GM23248 (cell line): ENCODE results near the gene FAM76B. TPM values are rescaled to one million over a fixed set of nuclear protein-coding genes. Genes with fewer than 3 reads are reported as not detected.
A peak's percentile ranks its signal among the peaks of the same experiment; 100 is the strongest.

Experiments
- DNase-seq: peaks from one replicate; pipeline ENCODE4 v3.0.0-alpha.2; 2015
- H2AFZ ChIP-seq: fragments of 200-600 bp; sonication (generic); 2 replicates; pipeline ENCODE4 v1.6.1; 2016; ENCODE audit warnings: antibody characterized with exemption
- H3F3A ChIP-seq: fragments of 200-600 bp; sonication (generic); 2 replicates; pipeline ENCODE4 v1.6.1; 2016; ENCODE audit warnings: mild to moderate bottlenecking, antibody characterized with exemption, mixed run types; ENCODE audit not compliant: insufficient read depth
- H3K27ac ChIP-seq: fragments of 200-600 bp; sonication (generic); 2 replicates; pipeline ENCODE4 v1.5.1; 2016; ENCODE audit warnings: mild to moderate bottlenecking
- H3K27me3 ChIP-seq: fragments of 200-600 bp; sonication (generic); replicated peaks from 2 replicates; pipeline ENCODE4 v1.6.1; 2016; ENCODE audit warnings: mild to moderate bottlenecking; ENCODE audit not compliant: insufficient read depth
- H3K36me3 ChIP-seq: fragments of 200-600 bp; sonication (generic); 2 replicates; pipeline ENCODE4 v1.6.1; 2016; ENCODE audit warnings: low read depth, mild to moderate bottlenecking
- H3K4me1 ChIP-seq: fragments of 200-600 bp; sonication (generic); 2 replicates; pipeline ENCODE4 v1.6.1; 2016; ENCODE audit warnings: mild to moderate bottlenecking; ENCODE audit not compliant: insufficient read depth
- H3K4me2 ChIP-seq: fragments of 200-600 bp; sonication (generic); one replicate; pipeline ENCODE4 v1.6.1; 2016; ENCODE audit warnings: mild to moderate bottlenecking; ENCODE audit not compliant: unreplicated experiment
- H3K4me3 ChIP-seq: fragments of 200-600 bp; sonication (generic); 2 replicates; pipeline ENCODE4 v1.5.1; 2016; ENCODE audit warnings: mild to moderate bottlenecking
- H3K79me2 ChIP-seq: fragments of 200-600 bp; sonication (generic); 2 replicates; pipeline ENCODE4 v1.6.1; 2016; ENCODE audit warnings: mild to moderate bottlenecking; ENCODE audit not compliant: insufficient read depth
- H3K9ac ChIP-seq: fragments of 200-600 bp; sonication (generic); 2 replicates; pipeline ENCODE4 v1.6.1; 2016; ENCODE audit warnings: mild to moderate bottlenecking
- H3K9me2 ChIP-seq: fragments of 200-600 bp; sonication (generic); 2 replicates; pipeline ENCODE4 v1.6.1; 2016; ENCODE audit warnings: mixed run types, mild to moderate bottlenecking, moderate library complexity; ENCODE audit not compliant: insufficient read depth
- H3K9me3 ChIP-seq: fragments of 200-600 bp; sonication (generic); one replicate; pipeline ENCODE4 v1.6.1; 2017; ENCODE audit warnings: low read depth
- H4K20me1 ChIP-seq: fragments of 200-600 bp; sonication (generic); 2 replicates; pipeline ENCODE4 v1.6.0; 2016; ENCODE audit not compliant: insufficient read depth
- EZH2 ChIP-seq: fragments of 200-600 bp; sonication (generic); IDR thresholded peaks from 2 replicates; pipeline ENCODE4 v1.6.1; 2018; ENCODE audit warnings: antibody characterized with exemption, mild to moderate bottlenecking; ENCODE audit not compliant: insufficient read depth, poor library complexity, severe bottlenecking
- EZH2phosphoT487 ChIP-seq: fragments of 200-600 bp; sonication (generic); IDR thresholded peaks from 2 replicates; pipeline ENCODE4 v1.6.1; 2018; ENCODE audit warnings: antibody characterized with exemption, moderate library complexity, mild to moderate bottlenecking, low read depth; ENCODE audit not compliant: insufficient read depth
- WGBS, 2 experiments: methylation state at CpG; one replicate each; pipeline ENCODE4 v1.1.6; 2015 to 2017; ENCODE audit warnings: low lambda C conversion rate in 2 of 2, low coverage in 1 of 2; ENCODE audit errors: missing lambda C conversion rate in 2 of 2; 5-methylcytosine and 5-hydroxymethylcytosine counted together
- in situ Hi-C: fragments of 300-500 bp; cut with MboI; formaldehyde crosslinking; loops from 2 replicates; pipeline ENCODE4 v1.15.0; 2020
- polyA plus RNA-seq: library from polyadenylated mRNA; unstranded; fragments of >200 nt; fragmentation: Nextera tagmentation; extraction: Ambion mirVana; gene quantifications from 2 replicates; pipeline ENCODE4 v1.2.1, GENCODE V29; 2016
- total RNA-seq: library from RNA; depleted of rRNA; stranded (reverse); fragments of >200 nt; shearing (Covaris generic); gene quantifications from 2 replicates; pipeline ENCODE4 v1.2.3, GENCODE V29; 2014

FAM76B gene
- total and polyA plus RNA-seq, 2 experiments from 2014 or later, result 8.0 to 10.4 TPM

- H3F3A ChIP-seq, result peaks cover 47% of the 10 kb centered on the region
- no peaks in the 10 kb centered on the region for H3K27me3 ChIP-seq
- peaks cover 28% of the 10 kb centered on the region for H3K36me3 ChIP-seq
- no peak overlapping the region for H3K27ac ChIP-seq
- in situ Hi-C loops, result loop anchor here (10.0 kb wide), 1 partner anchor 582 kb away; no protein-coding TSS in a partner anchor
- peaks cover 36% of the 10 kb centered on the region for H3K4me1 ChIP-seq
- H3K4me2 ChIP-seq, result no peak overlapping the region
- H2AFZ ChIP-seq, result no peak overlapping the region
- no peaks in the 10 kb centered on the region for H3K9me3 ChIP-seq
- H3K4me3 ChIP-seq, result no peak overlapping the region
- H3K9me2 ChIP-seq, result no peaks in the 10 kb centered on the region
- no peaks in the 10 kb centered on the region for H4K20me1 ChIP-seq
- H3K79me2 ChIP-seq, result no peaks in the 10 kb centered on the region
- no peak overlapping the region for H3K9ac ChIP-seq
- DNase-seq, result peak; percentile 48
- WGBS, 2 experiments, result 34 to 47% methylated on average over 3 of the region's 3 CpGs
- TF ChIP-seq EZH2phosphoT487 (no peak), EZH2 (no peak)
These were observed 43.2 kb upstream of the FAM76B start for GRCh38 chr11:95832763-95833162.

DNA sequence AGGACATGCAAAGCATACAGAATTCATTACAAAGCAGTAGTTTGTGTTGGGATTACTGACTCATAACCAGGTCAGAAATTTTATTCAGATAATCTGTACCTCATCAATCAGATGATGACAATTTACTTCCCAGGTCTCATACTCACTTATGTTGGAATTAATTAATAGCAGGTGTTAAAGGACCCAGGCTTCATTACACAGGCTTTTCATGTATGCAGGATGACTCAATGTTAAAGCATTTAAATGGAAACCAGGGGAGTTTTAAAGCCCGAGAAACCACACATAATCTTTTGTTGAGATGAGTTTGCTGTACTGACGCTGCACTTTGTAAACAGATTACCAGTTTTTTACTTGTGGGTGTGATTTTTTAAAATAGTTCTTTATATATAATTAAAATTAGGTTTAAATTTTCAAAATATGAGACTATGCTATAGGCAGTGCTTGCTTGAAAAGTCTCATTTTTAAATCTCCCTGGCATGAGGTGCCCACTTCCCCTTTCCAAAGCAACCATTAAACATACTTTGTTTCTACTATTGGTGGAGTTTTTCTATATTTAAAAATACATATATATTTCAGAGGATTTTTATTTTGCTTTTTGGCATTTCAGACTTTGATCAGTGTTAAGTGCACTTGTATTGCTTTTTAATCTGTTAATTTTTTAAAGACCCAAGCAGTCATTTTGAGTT, 41.8 kb upstream of the FAM76B start:
- in situ Hi-C loops, result loop anchor here (10.0 kb wide), 1 partner anchor 583 kb away; no protein-coding TSS in a partner anchor
- Histone ChIP-seq H3K4me3 (no peak overlapping the region), H3K36me3 (peaks cover 26% of the 10 kb centered on the region), H3K27me3 (no peaks in the 10 kb centered on the region), H4K20me1 (no peaks in the 10 kb centered on the region), H2AFZ (no peak overlapping the region), H3K79me2 (no peaks in the 10 kb centered on the region), H3K9me2 (no peaks in the 10 kb centered on the region), H3K4me1 (peaks cover 34% of the 10 kb centered on the region), H3K4me2 (peak overlapping the region; percentile 58), H3F3A (peaks cover 42% of the 10 kb centered on the region), H3K9ac (peak overlapping the region; percentile 39), H3K9me3 (no peaks in the 10 kb centered on the region), H3K27ac (peak overlapping the region; percentile 75)
- peak; percentile 89; the same call in 1 of the 2 replicates for TF ChIP-seq EZH2phosphoT487
- no peak for TF ChIP-seq EZH2
- DNase-seq, result peak; percentile 89
- WGBS, 2 experiments, result 0 to 4% methylated on average over 2 of the region's 2 CpGs

GRCh38 chr11:95829580-95830259, 40.1 kb upstream of the FAM76B start:
- Histone ChIP-seq H2AFZ (no peak overlapping the region), H3F3A (peaks cover 40% of the 10 kb centered on the region), H3K4me2 (no peak overlapping the region), H3K9me2 (no peaks in the 10 kb centered on the region), H3K27ac (no peak overlapping the region), H3K4me3 (no peak overlapping the region), H3K36me3 (peaks cover 21% of the 10 kb centered on the region), H3K27me3 (no peaks in the 10 kb centered on the region), H3K9me3 (no peaks in the 10 kb centered on the region), H4K20me1 (no peaks in the 10 kb centered on the region), H3K79me2 (no peaks in the 10 kb centered on the region), H3K4me1 (peaks cover 28% of the 10 kb centered on the region), H3K9ac (no peak overlapping the region)
- TF ChIP-seq EZH2, result no peak
- TF ChIP-seq EZH2phosphoT487, result no peak
- 69 to 74% methylated on average over 1 of the region's 1 CpG for WGBS, 2 experiments
- in situ Hi-C loops, result loop anchor here (10.0 kb wide), 1 partner anchor 585 kb away; no protein-coding TSS in a partner anchor
- DNase-seq, result peak; percentile 62

- peak; percentile 56 for DNase-seq
- TF ChIP-seq EZH2 (no peak), EZH2phosphoT487 (no peak)
These were observed 38.1 kb upstream of the FAM76B start for GRCh38 chr11:95827696-95828095.

More at GRCh38 chr11:95827696-95828095, 38.1 kb upstream of the FAM76B start:
- Histone ChIP-seq H3K4me3 (no peak overlapping the region), H4K20me1 (no peaks in the 10 kb centered on the region), H3K4me1 (peaks cover 25% of the 10 kb centered on the region), H3F3A (peaks cover 29% of the 10 kb centered on the region), H3K4me2 (no peak overlapping the region), H3K79me2 (no peaks in the 10 kb centered on the region), H2AFZ (no peak overlapping the region), H3K9me3 (no peaks in the 10 kb centered on the region), H3K36me3 (0 out of 2 replicates have a peak, but pooled peaks cover 9% of the 10 kb centered on the region), H3K9ac (no peak overlapping the region), H3K27ac (no peak overlapping the region), H3K27me3 (no peaks in the 10 kb centered on the region), H3K9me2 (no peaks in the 10 kb centered on the region)
- in situ Hi-C loops, result no loop called here
- 92 to 94% methylated on average over 4 of the region's 4 CpGs for WGBS, 2 experiments
